IMR-90 (cell line): Measurements from ENCODE around the gene ZNF555. TPM values are rescaled to one million over a fixed set of nuclear protein-coding genes. Genes with fewer than 3 reads are reported as not detected.
A peak's percentile ranks its signal among the peaks of the same experiment; 100 is the strongest.

Experiments
- CEBPB ChIP-seq: IDR thresholded peaks from 2 replicates; pipeline ENCODE4 v1.6.1; 2012; ENCODE audit warnings: low read depth, low read length, improper control_type of control experiment
- CTCF ChIP-seq: conservative IDR thresholded peaks from 2 replicates; pipeline ENCODE4 v1.5.1; 2012; ENCODE audit warnings: mild to moderate bottlenecking, low read depth, low read length, improper control_type of control experiment
- POLR2A ChIP-seq: IDR thresholded peaks from 2 replicates; pipeline ENCODE4 v1.6.1; 2012; ENCODE audit warnings: mild to moderate bottlenecking, low read depth, low read length
- RAD21 ChIP-seq: IDR thresholded peaks from 2 replicates; pipeline ENCODE4 v1.6.1; 2012; ENCODE audit warnings: low read length, improper control_type of control experiment
- polyA plus RNA-seq, 3 experiments: library from polyadenylated mRNA; depleted of rRNA; stranded (reverse); fragments of >200 nt; gene quantifications; 2 replicates each; pipeline ENCODE4 v1.2.3, GENCODE V29; 2012; ENCODE audit warnings: low replicate concordance in 1 of 3
- total RNA-seq: library from RNA; depleted of rRNA; stranded (reverse); fragments of >200 nt; gene quantifications from 2 replicates; pipeline ENCODE4 v1.2.3, GENCODE V29; 2012

Gene ZNF555
- total and polyA plus RNA-seq, 2 of the 4 experiments (the other 2 are of a cell fraction) = 2.8 to 9.7 TPM

DNA sequence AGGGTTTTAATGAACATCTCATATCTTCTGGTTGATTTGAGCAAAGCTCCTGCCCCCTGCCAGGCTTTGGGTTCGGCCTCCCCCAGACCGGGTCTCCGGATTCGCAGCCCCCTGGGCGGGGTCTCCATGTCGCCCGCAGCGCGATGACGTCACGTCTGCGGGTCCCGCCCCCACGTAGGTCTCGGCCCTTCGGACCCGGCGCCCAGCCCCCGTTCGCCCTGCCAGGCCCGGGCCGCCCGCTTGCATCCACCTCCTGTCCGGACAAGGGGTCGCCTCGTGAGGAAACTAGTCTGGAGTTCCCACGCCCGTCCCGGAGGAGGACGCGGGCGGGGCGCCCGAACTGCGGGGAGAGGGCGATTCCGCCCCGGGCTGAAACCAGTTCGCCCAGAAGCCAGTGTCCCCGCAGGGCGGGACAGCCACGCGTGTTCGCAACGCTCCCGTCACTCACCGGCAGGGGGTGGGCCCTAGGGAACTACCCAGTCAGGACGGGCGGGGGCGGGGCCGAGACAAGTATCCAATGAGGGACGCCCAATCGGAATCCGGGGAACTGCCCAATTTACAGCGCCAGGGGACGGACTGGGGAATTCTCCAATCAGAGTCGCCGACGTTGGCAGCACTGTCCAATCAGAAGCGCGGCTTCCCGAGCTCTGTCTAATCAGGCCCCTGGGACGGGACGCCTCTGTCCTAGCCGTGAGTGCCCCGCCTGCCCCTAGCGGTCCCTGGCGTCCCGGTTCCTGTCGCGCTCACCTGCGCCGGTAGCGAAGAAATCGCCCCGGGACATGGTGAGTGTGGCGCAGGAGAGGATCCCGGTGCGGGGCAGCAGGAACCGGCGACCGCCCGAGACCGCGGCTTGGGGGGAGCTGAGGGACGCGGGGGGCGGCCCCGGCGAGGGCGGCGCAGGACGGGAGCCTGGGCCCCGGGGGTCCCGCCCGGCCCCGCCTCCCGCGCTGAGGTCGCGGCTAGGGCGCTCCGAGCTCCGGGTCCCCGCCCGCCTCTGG is at the start of gene ZNF555 (continued):
- TF ChIP-seq CEBPB (no peak), CTCF (peak; percentile 41), POLR2A (peak; percentile 29; the same call in 1 of the 2 replicates), RAD21 (no peak)
